Stimulated activated naive B cell treated with anti-CD40 and anti-IgM and Interleukin-4, amounts not matched to agents 10 μg/mL and 1 μg/mL and 100 μg/mL, for 72 hours (primary cell): Measurements from ENCODE around the gene PVALB.

Experiments used
- ATAC-seq, 2 donors: fragments of 150-1000 bp; cut with Tn5 transposase; replicated peaks; 2 replicates each; pipeline ENCODE4 v1.10.0; 2021; ENCODE audit warnings: moderate library complexity in 1 of 2
- DNase-seq: peaks from one replicate; pipeline ENCODE4 v3.0.0; 2021
- H3K27ac Mint-ChIP-seq: one replicate; pipeline ENCODE4 v1.8.0; 2022; ENCODE audit warnings: mild to moderate bottlenecking, mixed read lengths
- H3K27me3 Mint-ChIP-seq, 2 donors: one replicate each; pipeline ENCODE4 v1.8.0; 2022; ENCODE audit warnings: mixed read lengths in 2 of 2
- H3K36me3 Mint-ChIP-seq, 2 donors: one replicate each; pipeline ENCODE4 v1.8.0; 2022; ENCODE audit warnings: mixed read lengths in 2 of 2, mild to moderate bottlenecking in 1 of 2
- H3K4me1 Mint-ChIP-seq, 2 donors: one replicate each; pipeline ENCODE4 v1.8.0; 2022; ENCODE audit warnings: mixed read lengths in 2 of 2, mild to moderate bottlenecking in 1 of 2
- H3K4me3 Mint-ChIP-seq, 2 donors: one replicate each; pipeline ENCODE4 v1.8.0; 2022; ENCODE audit warnings: mild to moderate bottlenecking in 2 of 2, mixed read lengths in 2 of 2, moderate library complexity in 1 of 2
- H3K9me3 Mint-ChIP-seq, 2 donors: one replicate each; pipeline ENCODE4 v1.8.0; 2022; ENCODE audit warnings: mixed read lengths in 2 of 2, mild to moderate bottlenecking in 1 of 2

The PVALB gene

GRCh38 chr22:36790648-36791047 is 26.2 kb downstream of the PVALB start:
- no peak overlapping the region for H3K4me3 Mint-ChIP-seq
- ATAC-seq = peak; percentile 100
- H3K36me3 Mint-ChIP-seq = no peaks in the 10 kb centered on the region
- H3K27me3 Mint-ChIP-seq = peaks cover 13 to 26% of the 10 kb centered on the region in 2 donors
- no peaks in the 10 kb centered on the region for H3K9me3 Mint-ChIP-seq
- DNase-seq = peak; percentile 66
- peaks cover 13 to 15% of the 10 kb centered on the region in 2 donors for H3K4me1 Mint-ChIP-seq
- H3K27ac Mint-ChIP-seq = peak overlapping the region; percentile 59

- H3K4me1 Mint-ChIP-seq = peaks cover 21 to 29% of the 10 kb centered on the region in 2 donors
- H3K27me3 Mint-ChIP-seq = peaks cover 15 to 22% of the 10 kb centered on the region in 2 donors
- ATAC-seq (no peak), DNase-seq (no peak)
- no peak overlapping the region for H3K4me3 Mint-ChIP-seq
- no peak overlapping the region for H3K27ac Mint-ChIP-seq
- no peaks in the 10 kb centered on the region for H3K36me3 Mint-ChIP-seq
- H3K9me3 Mint-ChIP-seq = no peaks in the 10 kb centered on the region
These were observed 29.4 kb downstream of the PVALB start for GRCh38 chr22:36787204-36787988.

- H3K4me1 Mint-ChIP-seq = peaks cover 15 to 45% of the 10 kb centered on the region in 2 donors
- no peak overlapping the region for H3K4me3 Mint-ChIP-seq
- no peaks in the 10 kb centered on the region for H3K9me3 Mint-ChIP-seq
- DNase-seq (no peak), ATAC-seq (no peak)
- peaks cover 15 to 22% of the 10 kb centered on the region in 2 donors for H3K27me3 Mint-ChIP-seq
- H3K36me3 Mint-ChIP-seq = no peaks in the 10 kb centered on the region
- H3K27ac Mint-ChIP-seq = peak overlapping the region; percentile 43
These were observed 33.1 kb downstream of the PVALB start for GRCh38 chr22:36783743-36784142.

GRCh38 chr22:36781656-36782627 is 34.9 kb downstream of the PVALB start:
- peak; percentile 98 to 99 for ATAC-seq
- peak overlapping the region; percentile 42 to 56 for H3K4me3 Mint-ChIP-seq
- H3K27me3 Mint-ChIP-seq = peaks cover 15 to 22% of the 10 kb centered on the region in 2 donors
- H3K4me1 Mint-ChIP-seq = peaks cover 15 to 56% of the 10 kb centered on the region in 2 donors
- DNase-seq = peak; percentile 93
- H3K27ac Mint-ChIP-seq = peak overlapping the region; percentile 95
- H3K9me3 Mint-ChIP-seq = peaks cover 0 to 4% of the 10 kb centered on the region in 2 donors
- peaks cover 0 to 5% of the 10 kb centered on the region in 2 donors for H3K36me3 Mint-ChIP-seq

- peaks cover 0 to 5% of the 10 kb centered on the region in 2 donors for H3K36me3 Mint-ChIP-seq
- H3K9me3 Mint-ChIP-seq = peaks cover 0 to 6% of the 10 kb centered on the region in 2 donors
- DNase-seq (no peak), ATAC-seq (no peak)
- H3K4me1 Mint-ChIP-seq = peaks cover 18 to 62% of the 10 kb centered on the region in 2 donors
- no peak overlapping the region for H3K27ac Mint-ChIP-seq
- no peaks in the 10 kb centered on the region for H3K27me3 Mint-ChIP-seq
- no peak overlapping the region for H3K4me3 Mint-ChIP-seq
These were observed 38.8 kb downstream of the PVALB start for GRCh38 chr22:36778020-36778419.

- peak overlapping the region; percentile 93 for H3K27ac Mint-ChIP-seq
- H3K4me1 Mint-ChIP-seq = peaks cover 18 to 53% of the 10 kb centered on the region in 2 donors
- peak overlapping the region; percentile 83 to 84 for H3K4me3 Mint-ChIP-seq
- ATAC-seq = no peak
- H3K36me3 Mint-ChIP-seq = peaks cover 4 to 10% of the 10 kb centered on the region in 2 donors
- peaks cover 0 to 6% of the 10 kb centered on the region in 2 donors for H3K9me3 Mint-ChIP-seq
- DNase-seq = no peak
- no peaks in the 10 kb centered on the region for H3K27me3 Mint-ChIP-seq
These were observed 40.1 kb downstream of the PVALB start for GRCh38 chr22:36776722-36777121.

- Mint-ChIP-seq H3K27ac (peak within 1 kb of the TSS; percentile 93), H3K27me3 (no peaks in the 10 kb centered on the region), H3K4me3 (peak within 1 kb of the TSS; percentile 83 to 84), H3K36me3 (peaks cover 8 to 13% of the 10 kb centered on the region in 2 donors), H3K4me1 (peaks cover 16 to 52% of the 10 kb centered on the region in 2 donors), H3K9me3 (peaks cover 0 to 6% of the 10 kb centered on the region in 2 donors)
- ATAC-seq = peak; percentile 94
- peak; percentile 99 for DNase-seq
These were observed 40.7 kb downstream of the PVALB start, which contains the start of gene IFT27 for GRCh38 chr22:36775964-36776669. Gene IFT27, minus strand, starts transcription at chr22:36776119. Its CDS starts 412 bp downstream, at chr22:36775707.

- ATAC-seq = peak; percentile 11 to 18
These were observed 41.3 kb downstream of the PVALB start for GRCh38 chr22:36775586-36775963.

GRCh38 chr22:36773935-36774334 is 42.9 kb downstream of the PVALB start:
- Mint-ChIP-seq H3K27ac (no peak overlapping the region), H3K27me3 (peaks cover 0 to 5% of the 10 kb centered on the region in 2 donors), H3K4me1 (peaks cover 14 to 47% of the 10 kb centered on the region in 2 donors), H3K9me3 (peaks cover 0 to 6% of the 10 kb centered on the region in 2 donors), H3K4me3 (no peak overlapping the region), H3K36me3 (peaks cover 17 to 20% of the 10 kb centered on the region in 2 donors)
- ATAC-seq (no peak), DNase-seq (no peak)

More at GRCh38 chr22:36775586-36775963, 41.3 kb downstream of the PVALB start:
- H3K27me3 Mint-ChIP-seq = peaks cover 0 to 3% of the 10 kb centered on the region in 2 donors
- H3K9me3 Mint-ChIP-seq = peaks cover 0 to 6% of the 10 kb centered on the region in 2 donors
- H3K27ac Mint-ChIP-seq = peak overlapping the region; percentile 82
- H3K4me3 Mint-ChIP-seq = peak overlapping the region; percentile 83 to 84
- peaks cover 17 to 52% of the 10 kb centered on the region in 2 donors for H3K4me1 Mint-ChIP-seq
- peak; percentile 16 for DNase-seq
- H3K36me3 Mint-ChIP-seq = peaks cover 12 to 18% of the 10 kb centered on the region in 2 donors

- peaks cover 0 to 3% of the 10 kb centered on the region in 2 donors for H3K9me3 Mint-ChIP-seq
- ATAC-seq = no peak
- no peak overlapping the region for H3K27ac Mint-ChIP-seq
- DNase-seq = no peak
- H3K4me3 Mint-ChIP-seq = no peak overlapping the region
- peaks cover 14 to 34% of the 10 kb centered on the region in 2 donors for H3K4me1 Mint-ChIP-seq
- peaks cover 15 to 22% of the 10 kb centered on the region in 2 donors for H3K36me3 Mint-ChIP-seq
- peaks cover 0 to 5% of the 10 kb centered on the region in 2 donors for H3K27me3 Mint-ChIP-seq
These were observed 44.4 kb downstream of the PVALB start for GRCh38 chr22:36772451-36772850.

- H3K36me3 Mint-ChIP-seq = peaks cover 22 to 29% of the 10 kb centered on the region in 2 donors
- peaks cover 0 to 5% of the 10 kb centered on the region in 2 donors for H3K27me3 Mint-ChIP-seq
- ATAC-seq = no peak
- DNase-seq = no peak
- H3K9me3 Mint-ChIP-seq = peaks cover 0 to 2% of the 10 kb centered on the region in 2 donors
- H3K27ac Mint-ChIP-seq = peak overlapping the region; percentile 63
- no peak overlapping the region for H3K4me3 Mint-ChIP-seq
- peaks cover 16 to 37% of the 10 kb centered on the region in 2 donors for H3K4me1 Mint-ChIP-seq
These were observed 45.3 kb downstream of the PVALB start for GRCh38 chr22:36771356-36772063.

- no peak for ATAC-seq
- H3K36me3 Mint-ChIP-seq = peaks cover 26 to 29% of the 10 kb centered on the region in 2 donors
- no peak for DNase-seq
- peaks cover 0 to 5% of the 10 kb centered on the region in 2 donors for H3K27me3 Mint-ChIP-seq
- H3K27ac Mint-ChIP-seq = peak overlapping the region; percentile 63
- no peak overlapping the region for H3K4me3 Mint-ChIP-seq
- peaks cover 13 to 41% of the 10 kb centered on the region in 2 donors for H3K4me1 Mint-ChIP-seq
- no peaks in the 10 kb centered on the region for H3K9me3 Mint-ChIP-seq
These were observed 46.2 kb downstream of the PVALB start for GRCh38 chr22:36770513-36771231.
